Liver (tissue), 3 donors: ENCODE data around the gene IFNA7.

Experiments used
- EGR1 ChIP-seq, 2 donors: IDR thresholded peaks; 2 replicates each; pipeline ENCODE4 v1.6.1; 2016 to 2018; ENCODE audit warnings: antibody characterized with exemption in 2 of 2, low read depth in 2 of 2
- GABPA ChIP-seq, 2 donors: IDR thresholded peaks in 1 of 2; conservative IDR thresholded peaks in 1 of 2; 2 replicates each; pipeline ENCODE4 v1.6.1; 2016; ENCODE audit warnings: antibody characterized with exemption in 2 of 2, mild to moderate bottlenecking in 1 of 2, moderate library complexity in 1 of 2
- JUND ChIP-seq, 2 donors: IDR thresholded peaks; 2 replicates each; pipeline ENCODE4 v1.6.1; 2016; ENCODE audit warnings: antibody characterized with exemption in 2 of 2
- NR2F2 ChIP-seq: IDR thresholded peaks from 2 replicates; pipeline ENCODE4 v1.6.1; 2016; ENCODE audit warnings: antibody characterized with exemption
- RAD21 ChIP-seq, 2 donors: IDR thresholded peaks; 2 replicates each; pipeline ENCODE4 v1.6.1; 2016; ENCODE audit warnings: antibody characterized with exemption in 2 of 2, mild to moderate bottlenecking in 2 of 2
- TAF1 ChIP-seq: conservative IDR thresholded peaks from 2 replicates; pipeline ENCODE4 v1.6.1; 2016; ENCODE audit warnings: antibody characterized with exemption, mild to moderate bottlenecking
- YY1 ChIP-seq: IDR thresholded peaks from 2 replicates; pipeline ENCODE4 v1.6.1; 2016; ENCODE audit warnings: antibody characterized with exemption, mild to moderate bottlenecking
- TF ChIP-seq, protein P1 (sequence below): fragments of 150-350 bp; IDR thresholded peaks from 2 replicates; pipeline ENCODE4 v1.5.1; 2017; ENCODE audit warnings: improper control_type of control experiment, low read depth, low read length; ENCODE audit not compliant: missing input control
- TF ChIP-seq, protein P2 (sequence below): IDR thresholded peaks from 2 replicates; pipeline ENCODE4 v1.6.1; 2016; ENCODE audit warnings: antibody characterized with exemption
- TF ChIP-seq, protein P3 (sequence below): IDR thresholded peaks from 2 replicates; pipeline ENCODE4 v1.6.1; 2016; ENCODE audit warnings: antibody characterized with exemption
- TF ChIP-seq, protein P4 (sequence below): IDR thresholded peaks from 2 replicates; pipeline ENCODE4 v1.6.1; 2016; ENCODE audit warnings: antibody characterized with exemption, mild to moderate bottlenecking
- TF ChIP-seq, protein P5 (sequence below): IDR thresholded peaks from 2 replicates; pipeline ENCODE4 v1.6.1; 2016; ENCODE audit warnings: antibody characterized with exemption
- donor health status: healthy.
- donor health status: healthy.

DNA sequence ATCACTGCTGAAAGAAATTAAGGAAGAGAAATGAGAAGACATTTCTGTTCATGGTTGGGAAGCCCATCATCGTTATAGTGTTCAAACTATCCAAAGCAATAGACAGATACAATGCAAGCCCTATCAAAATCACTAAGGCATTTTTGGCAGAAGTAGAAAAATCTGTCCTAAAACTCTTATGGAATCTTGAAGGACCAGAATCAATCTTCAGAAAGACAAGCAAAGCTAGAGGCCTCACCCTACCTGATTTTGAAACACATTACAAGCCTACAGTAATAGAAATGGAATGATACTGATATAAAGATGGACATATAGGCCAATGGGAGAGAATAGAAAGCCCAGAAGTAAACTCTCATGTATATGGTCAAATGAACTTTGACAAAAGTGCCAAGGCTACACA, 30.7 kb downstream of the IFNA7 start:
- TF ChIP-seq, protein P1, sequence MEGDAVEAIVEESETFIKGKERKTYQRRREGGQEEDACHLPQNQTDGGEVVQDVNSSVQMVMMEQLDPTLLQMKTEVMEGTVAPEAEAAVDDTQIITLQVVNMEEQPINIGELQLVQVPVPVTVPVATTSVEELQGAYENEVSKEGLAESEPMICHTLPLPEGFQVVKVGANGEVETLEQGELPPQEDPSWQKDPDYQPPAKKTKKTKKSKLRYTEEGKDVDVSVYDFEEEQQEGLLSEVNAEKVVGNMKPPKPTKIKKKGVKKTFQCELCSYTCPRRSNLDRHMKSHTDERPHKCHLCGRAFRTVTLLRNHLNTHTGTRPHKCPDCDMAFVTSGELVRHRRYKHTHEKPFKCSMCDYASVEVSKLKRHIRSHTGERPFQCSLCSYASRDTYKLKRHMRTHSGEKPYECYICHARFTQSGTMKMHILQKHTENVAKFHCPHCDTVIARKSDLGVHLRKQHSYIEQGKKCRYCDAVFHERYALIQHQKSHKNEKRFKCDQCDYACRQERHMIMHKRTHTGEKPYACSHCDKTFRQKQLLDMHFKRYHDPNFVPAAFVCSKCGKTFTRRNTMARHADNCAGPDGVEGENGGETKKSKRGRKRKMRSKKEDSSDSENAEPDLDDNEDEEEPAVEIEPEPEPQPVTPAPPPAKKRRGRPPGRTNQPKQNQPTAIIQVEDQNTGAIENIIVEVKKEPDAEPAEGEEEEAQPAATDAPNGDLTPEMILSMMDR: no peak
- TF ChIP-seq EGR1 (IDR thresholded peaks at IDR 0.05; ENCODE audit: low read depth in 2 of 2) (no peak), YY1 (no peak), JUND (IDR thresholded peaks at IDR 0.05) (no peak), NR2F2 (no peak), GABPA (IDR thresholded peaks at IDR 0.05 in 1 of 2, conservative IDR thresholded peaks at IDR 0.05 in 1 of 2) (no peak), TAF1 (no peak), RAD21 (IDR thresholded peaks at IDR 0.05) (no peak)
- TF ChIP-seq, protein P2, sequence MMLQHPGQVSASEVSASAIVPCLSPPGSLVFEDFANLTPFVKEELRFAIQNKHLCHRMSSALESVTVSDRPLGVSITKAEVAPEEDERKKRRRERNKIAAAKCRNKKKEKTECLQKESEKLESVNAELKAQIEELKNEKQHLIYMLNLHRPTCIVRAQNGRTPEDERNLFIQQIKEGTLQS: no peak
- TF ChIP-seq, protein P3, sequence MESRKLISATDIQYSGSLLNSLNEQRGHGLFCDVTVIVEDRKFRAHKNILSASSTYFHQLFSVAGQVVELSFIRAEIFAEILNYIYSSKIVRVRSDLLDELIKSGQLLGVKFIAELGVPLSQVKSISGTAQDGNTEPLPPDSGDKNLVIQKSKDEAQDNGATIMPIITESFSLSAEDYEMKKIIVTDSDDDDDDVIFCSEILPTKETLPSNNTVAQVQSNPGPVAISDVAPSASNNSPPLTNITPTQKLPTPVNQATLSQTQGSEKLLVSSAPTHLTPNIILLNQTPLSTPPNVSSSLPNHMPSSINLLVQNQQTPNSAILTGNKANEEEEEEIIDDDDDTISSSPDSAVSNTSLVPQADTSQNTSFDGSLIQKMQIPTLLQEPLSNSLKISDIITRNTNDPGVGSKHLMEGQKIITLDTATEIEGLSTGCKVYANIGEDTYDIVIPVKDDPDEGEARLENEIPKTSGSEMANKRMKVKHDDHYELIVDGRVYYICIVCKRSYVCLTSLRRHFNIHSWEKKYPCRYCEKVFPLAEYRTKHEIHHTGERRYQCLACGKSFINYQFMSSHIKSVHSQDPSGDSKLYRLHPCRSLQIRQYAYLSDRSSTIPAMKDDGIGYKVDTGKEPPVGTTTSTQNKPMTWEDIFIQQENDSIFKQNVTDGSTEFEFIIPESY: no peak
- TF ChIP-seq, protein P4, sequence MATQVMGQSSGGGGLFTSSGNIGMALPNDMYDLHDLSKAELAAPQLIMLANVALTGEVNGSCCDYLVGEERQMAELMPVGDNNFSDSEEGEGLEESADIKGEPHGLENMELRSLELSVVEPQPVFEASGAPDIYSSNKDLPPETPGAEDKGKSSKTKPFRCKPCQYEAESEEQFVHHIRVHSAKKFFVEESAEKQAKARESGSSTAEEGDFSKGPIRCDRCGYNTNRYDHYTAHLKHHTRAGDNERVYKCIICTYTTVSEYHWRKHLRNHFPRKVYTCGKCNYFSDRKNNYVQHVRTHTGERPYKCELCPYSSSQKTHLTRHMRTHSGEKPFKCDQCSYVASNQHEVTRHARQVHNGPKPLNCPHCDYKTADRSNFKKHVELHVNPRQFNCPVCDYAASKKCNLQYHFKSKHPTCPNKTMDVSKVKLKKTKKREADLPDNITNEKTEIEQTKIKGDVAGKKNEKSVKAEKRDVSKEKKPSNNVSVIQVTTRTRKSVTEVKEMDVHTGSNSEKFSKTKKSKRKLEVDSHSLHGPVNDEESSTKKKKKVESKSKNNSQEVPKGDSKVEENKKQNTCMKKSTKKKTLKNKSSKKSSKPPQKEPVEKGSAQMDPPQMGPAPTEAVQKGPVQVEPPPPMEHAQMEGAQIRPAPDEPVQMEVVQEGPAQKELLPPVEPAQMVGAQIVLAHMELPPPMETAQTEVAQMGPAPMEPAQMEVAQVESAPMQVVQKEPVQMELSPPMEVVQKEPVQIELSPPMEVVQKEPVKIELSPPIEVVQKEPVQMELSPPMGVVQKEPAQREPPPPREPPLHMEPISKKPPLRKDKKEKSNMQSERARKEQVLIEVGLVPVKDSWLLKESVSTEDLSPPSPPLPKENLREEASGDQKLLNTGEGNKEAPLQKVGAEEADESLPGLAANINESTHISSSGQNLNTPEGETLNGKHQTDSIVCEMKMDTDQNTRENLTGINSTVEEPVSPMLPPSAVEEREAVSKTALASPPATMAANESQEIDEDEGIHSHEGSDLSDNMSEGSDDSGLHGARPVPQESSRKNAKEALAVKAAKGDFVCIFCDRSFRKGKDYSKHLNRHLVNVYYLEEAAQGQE: no peak
- TF ChIP-seq, protein P5, sequence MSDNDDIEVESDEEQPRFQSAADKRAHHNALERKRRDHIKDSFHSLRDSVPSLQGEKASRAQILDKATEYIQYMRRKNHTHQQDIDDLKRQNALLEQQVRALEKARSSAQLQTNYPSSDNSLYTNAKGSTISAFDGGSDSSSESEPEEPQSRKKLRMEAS: no peak
